SH-SY5Y (cell line): ENCODE results near the gene PARP15.

ENCODE experiments used
- GATA2 ChIP-seq: IDR thresholded peaks from 2 replicates; pipeline ENCODE4 v1.6.1; 2011; ENCODE audit warnings: mild to moderate bottlenecking, low read depth, low read length
- GATA3 ChIP-seq: IDR thresholded peaks from 2 replicates; pipeline ENCODE4 v1.6.1; 2011; ENCODE audit warnings: low read depth, mild to moderate bottlenecking, low read length, moderate library complexity

- TF ChIP-seq GATA2 (no peak), GATA3 (no peak)
Observed at GRCh38 chr3:122538956-122539490, 38.4 kb upstream of the PARP15 start.
